Ishikawa (cell line): ENCODE data around the gene MBNL1.

Source experiments
- CEBPB ChIP-seq: IDR thresholded peaks from 2 replicates; pipeline ENCODE4 v1.6.1; 2012
- CREB1 ChIP-seq: IDR thresholded peaks from 2 replicates; pipeline ENCODE4 v1.6.1; 2012; ENCODE audit warnings: low read depth
- MAX ChIP-seq: IDR thresholded peaks from 2 replicates; pipeline ENCODE4 v1.6.1; 2012
- RAD21 ChIP-seq: IDR thresholded peaks from 2 replicates; pipeline ENCODE4 v1.6.1; 2012; ENCODE audit warnings: low read depth
- REST ChIP-seq: IDR thresholded peaks from 2 replicates; pipeline ENCODE4 v1.6.1; 2012; ENCODE audit warnings: low read depth, mild to moderate bottlenecking
- TAF1 ChIP-seq: IDR thresholded peaks from 2 replicates; pipeline ENCODE4 v1.6.1; 2012; ENCODE audit warnings: low read depth, mild to moderate bottlenecking
- USF1 ChIP-seq: IDR thresholded peaks from 2 replicates; pipeline ENCODE4 v1.6.1; 2012
- YY1 ChIP-seq: IDR thresholded peaks from 2 replicates; pipeline ENCODE4 v1.6.1; 2012; ENCODE audit warnings: low read depth

DNA sequence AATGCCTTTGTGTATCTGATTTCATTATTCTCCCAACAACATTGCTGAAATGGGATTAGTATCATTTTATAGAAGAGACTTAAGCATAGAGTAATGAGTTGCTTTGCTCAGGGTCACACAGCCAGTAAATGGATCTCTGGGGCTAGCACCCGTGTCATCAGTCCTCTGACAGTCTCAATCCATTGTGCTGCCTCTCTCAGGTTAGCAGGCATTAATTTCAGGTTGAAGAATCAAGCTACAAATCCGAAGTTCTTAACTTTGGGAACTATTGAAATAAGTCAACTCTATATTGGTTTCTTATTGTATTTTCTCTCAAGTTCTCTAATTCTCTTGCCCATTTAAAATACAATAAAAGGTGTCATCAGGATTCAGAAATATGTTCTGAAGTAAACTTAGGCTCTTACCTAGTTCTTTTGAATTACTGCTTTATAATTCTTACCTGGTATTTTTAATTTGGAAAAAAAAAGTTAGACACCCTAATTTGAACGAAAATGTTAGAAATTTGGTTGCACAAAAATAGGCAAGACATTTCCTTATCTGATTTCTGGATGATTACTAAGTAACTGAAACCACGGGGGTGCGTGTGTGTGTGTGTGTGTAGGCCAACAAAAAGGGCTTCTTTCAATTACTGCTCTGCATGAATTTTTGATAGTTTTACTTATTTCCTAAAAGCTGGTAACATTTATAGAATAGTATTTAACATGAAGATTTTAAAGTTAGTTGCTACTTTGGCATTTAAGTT, 189.8 kb downstream of the MBNL1 start:
- no peak for TF ChIP-seq REST
- TF ChIP-seq RAD21 = no peak
- TF ChIP-seq MAX = no peak
- TF ChIP-seq USF1 = no peak
- no peak for TF ChIP-seq YY1
- TF ChIP-seq CEBPB = no peak
- TF ChIP-seq TAF1 = no peak
- no peak for TF ChIP-seq CREB1
